HCT116 (cell line): ENCODE measurements around the gene PRKN. TPM values are rescaled to one million over a fixed set of nuclear protein-coding genes. Genes with fewer than 3 reads are reported as not detected.

ENCODE experiments used
- ATAC-seq: fragments of 200-7000 bp; cut with Tn5 transposase; 2 replicates; pipeline ENCODE4 v1.9.1; 2020; ENCODE audit warnings: mild to moderate bottlenecking, moderate library complexity
- BruUV-seq: library from RNA; stranded (reverse); fragments of 400-500 nt; replicated peaks from 2 replicates; lab custom pipeline; 2021; lab: Mats Ljungman, UMichigan
- CTCF ChIA-PET: fragments of 300-600 bp; sonication (Branson Sonifier 250); formaldehyde crosslinking; loops from one replicate; lab custom pipeline; 2021; ENCODE audit warnings: antibody characterized with exemption; lab: Charles Lee
- POLR2A ChIA-PET: fragments of 300-600, 350-600 bp; sonication (Branson Sonifier 250); formaldehyde crosslinking; loops from one replicate; lab custom pipeline; 2021; ENCODE audit warnings: antibody characterized with exemption; lab: Charles Lee
- RAD21 ChIA-PET, 2 experiments: fragments of 300-600 bp; sonication (Branson Sonifier 250); formaldehyde crosslinking; loops; one replicate each; lab custom pipeline; 2023; ENCODE audit warnings: low total read pairs in 2 of 2; ENCODE audit not compliant: uncharacterized antibody in 2 of 2, unreplicated experiment in 2 of 2, low non-redundant PET in 1 of 2; lab: Charles Lee
- DNase-seq: peaks from one replicate; pipeline ENCODE4 v3.0.0-alpha.2; 2010; ENCODE audit warnings: low read depth, low spot score
- H2AFZ ChIP-seq: fragments of 200-600 bp; shearing (Covaris generic), sonication (generic); 2 replicates; pipeline ENCODE4 v1.6.1; 2017; ENCODE audit warnings: low read depth, mixed run types, mixed read lengths, antibody characterized with exemption, low read length; ENCODE audit not compliant: poor library complexity, severe bottlenecking
- H3K27ac ChIP-seq: 2 replicates; pipeline ENCODE4 v1.5.1; 2012; ENCODE audit warnings: low read depth, low read length
- H3K27me3 ChIP-seq: fragments of 200-600 bp; sonication (generic); 2 replicates; pipeline ENCODE4 v1.6.1; 2016; ENCODE audit warnings: mixed run types, low read length, mixed read lengths; ENCODE audit not compliant: insufficient read depth
- H3K36me3 ChIP-seq, 2 experiments: fragments of 200-500 bp in 1 of 2; fragments of 200-600 bp in 1 of 2; sonication (Bioruptor generic) in 1 of 2; sonication (generic) in 1 of 2; 2 replicates each; pipeline versions ENCODE4 v1.5.1 to v1.6.1; 2014 to 2016; ENCODE audit warnings: low read length in 2 of 2, inconsistent platforms in 1 of 2, mixed read lengths in 1 of 2, mixed run types in 1 of 2; ENCODE audit not compliant: insufficient read depth in 2 of 2, control insufficient read depth in 1 of 2
- H3K4me1 ChIP-seq, 2 experiments: fragments of 200-600 bp in 1 of 2; sonication (generic) in 1 of 2; 2 replicates each; pipeline versions ENCODE4 v1.5.1 to v1.6.1; 2012 to 2017; ENCODE audit warnings: low read length in 2 of 2, inconsistent platforms in 1 of 2, mild to moderate bottlenecking in 1 of 2, mixed read lengths in 1 of 2, mixed run types in 1 of 2, moderate library complexity in 1 of 2; ENCODE audit not compliant: insufficient read depth in 2 of 2, control insufficient read depth in 1 of 2
- H3K4me2 ChIP-seq: fragments of 200-600 bp; sonication (generic); 2 replicates; pipeline ENCODE4 v1.6.1; 2017; ENCODE audit warnings: mixed run types, low read length, mixed read lengths
- H3K4me3 ChIP-seq, 2 experiments: fragments of 200-600 bp in 1 of 2; sonication (generic) in 1 of 2; replicated peaks in 1 of 2; 2 replicates each; pipeline ENCODE4 v1.5.1; 2011 to 2016; ENCODE audit warnings: low read length in 2 of 2, control low read depth in 1 of 2, low read depth in 1 of 2, mild to moderate bottlenecking in 1 of 2, mixed read lengths in 1 of 2, mixed run types in 1 of 2
- H3K79me2 ChIP-seq: fragments of 200-600 bp; sonication (generic); 2 replicates; pipeline ENCODE4 v1.6.1; 2017; ENCODE audit warnings: mild to moderate bottlenecking, mixed run types, low read length, moderate library complexity, mixed read lengths; ENCODE audit not compliant: insufficient read depth
- H3K9ac ChIP-seq: fragments of 200-600 bp; sonication (generic); 2 replicates; pipeline ENCODE4 v1.6.1; 2016; ENCODE audit warnings: low read length, mixed read lengths
- H3K9me2 ChIP-seq: fragments of 200-600 bp; sonication (generic), shearing (Covaris generic); 2 replicates; pipeline ENCODE4 v1.6.1; 2017; ENCODE audit warnings: mixed run types, mild to moderate bottlenecking, moderate library complexity; ENCODE audit not compliant: insufficient read depth
- H3K9me3 ChIP-seq, 2 experiments: fragments of 200-500 bp in 1 of 2; fragments of 200-600 bp in 1 of 2; sonication (Bioruptor generic) in 1 of 2; sonication (generic) in 1 of 2; 2 replicates each; pipeline ENCODE4 v1.6.1; 2014 to 2017; ENCODE audit warnings: low read length in 2 of 2, mixed read lengths in 2 of 2, inconsistent platforms in 1 of 2, low read depth in 1 of 2, mild to moderate bottlenecking in 1 of 2, mixed run types in 1 of 2, moderate library complexity in 1 of 2; ENCODE audit not compliant: control insufficient read depth in 1 of 2, insufficient read depth in 1 of 2
- H4K20me1 ChIP-seq: fragments of 200-600 bp; sonication (generic), shearing (Covaris generic); 2 replicates; pipeline ENCODE4 v1.6.1; 2017; ENCODE audit warnings: mixed run types, mild to moderate bottlenecking, moderate library complexity; ENCODE audit not compliant: insufficient read depth
- CBX3 ChIP-seq: IDR thresholded peaks from 2 replicates; pipeline ENCODE4 v1.6.1; 2012; ENCODE audit warnings: low read depth
- CEBPB ChIP-seq: IDR thresholded peaks from 2 replicates; pipeline ENCODE4 v1.6.1; 2012; ENCODE audit warnings: low read depth
- CTCF ChIP-seq, 3 experiments: fragments of 200-600 bp in 1 of 3; sonication (generic) in 1 of 3; IDR thresholded peaks in 2 of 3; conservative IDR thresholded peaks in 1 of 3; 2 replicates each; pipeline ENCODE4 v1.5.1; 2012 to 2017; ENCODE audit warnings: low read depth in 2 of 3, low read length in 2 of 3, antibody characterized with exemption in 1 of 3, borderline replicate concordance in 1 of 3, control low read depth in 1 of 3, mild to moderate bottlenecking in 1 of 3, mixed read lengths in 1 of 3, mixed run types in 1 of 3, moderate library complexity in 1 of 3; ENCODE audit not compliant: insufficient read depth in 1 of 3
- FOSL1 ChIP-seq: IDR thresholded peaks from 2 replicates; pipeline ENCODE4 v1.6.1; 2012; ENCODE audit warnings: low read depth
- MAX ChIP-seq: IDR thresholded peaks from 2 replicates; pipeline ENCODE4 v1.6.1; 2012
- POLR2A ChIP-seq: IDR thresholded peaks from 2 replicates; pipeline ENCODE4 v1.7.0; 2011; ENCODE audit warnings: borderline replicate concordance; ENCODE audit not compliant: insufficient read depth, insufficient read length; ENCODE audit errors: extremely low read depth
- POLR2AphosphoS5 ChIP-seq: IDR thresholded peaks from 2 replicates; pipeline ENCODE4 v1.6.1; 2011; ENCODE audit warnings: mild to moderate bottlenecking, low read depth, low read length, moderate library complexity
- SRF ChIP-seq: IDR thresholded peaks from 2 replicates; pipeline ENCODE4 v1.6.1; 2012; ENCODE audit warnings: low read depth
- ZFX ChIP-seq: fragments of 450-650 bp; IDR thresholded peaks from 2 replicates; pipeline ENCODE4 v1.6.1; 2017
- ZNF274 ChIP-seq: fragments of 200-500 bp; sonication (Bioruptor generic); IDR thresholded peaks from 2 replicates; pipeline ENCODE4 v1.6.1; 2014; ENCODE audit warnings: mild to moderate bottlenecking, low read depth, low read length, inconsistent platforms
- intact Hi-C: fragments of 100-400 bp; cut with micrococcal nuclease; formaldehyde crosslinking; loops from 2 replicates; pipeline ENCODE4 v1.10.0; 2022
- total RNA-seq: library from RNA; stranded (reverse); gene quantifications from one replicate; pipeline ENCODE4 v1.2.1, GENCODE V29; 2021; ENCODE audit not compliant: unreplicated experiment

PRKN gene
- total RNA-seq, 1 experiment from 2014 or later = 2.6 TPM

DNA sequence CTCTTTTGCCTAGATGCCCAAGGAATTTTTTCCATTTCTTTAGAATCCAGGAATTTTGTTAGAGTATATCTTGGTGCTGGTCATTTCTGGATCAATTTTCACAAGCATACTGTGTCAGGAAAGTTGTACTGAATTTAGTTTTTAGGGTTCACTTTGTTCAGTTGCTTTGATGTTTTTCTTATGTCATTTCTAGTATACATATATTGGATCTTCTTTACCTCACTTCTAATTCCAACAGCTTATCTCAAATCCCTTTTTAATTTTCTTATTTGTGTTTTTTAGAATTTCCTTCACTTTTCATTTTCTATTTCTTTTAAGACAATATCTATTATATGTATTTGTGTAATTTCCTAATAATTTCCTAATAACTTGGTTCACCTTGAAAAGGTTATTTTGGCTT, 1172.7 kb downstream of the PRKN start (continued):
- TF ChIP-seq CTCF (IDR thresholded peaks at IDR 0.05 in 2 of 3, conservative IDR thresholded peaks at IDR 0.05 in 1 of 3; ENCODE audit: borderline replicate concordance in 1 of 3, insufficient read depth in 1 of 3, low read depth in 2 of 3, low read length in 2 of 3) (no peak), FOSL1 (no peak), ZFX (no peak), MAX (no peak), POLR2AphosphoS5 (no peak), SRF (no peak), POLR2A (no peak), ZNF274 (no peak)

DNA sequence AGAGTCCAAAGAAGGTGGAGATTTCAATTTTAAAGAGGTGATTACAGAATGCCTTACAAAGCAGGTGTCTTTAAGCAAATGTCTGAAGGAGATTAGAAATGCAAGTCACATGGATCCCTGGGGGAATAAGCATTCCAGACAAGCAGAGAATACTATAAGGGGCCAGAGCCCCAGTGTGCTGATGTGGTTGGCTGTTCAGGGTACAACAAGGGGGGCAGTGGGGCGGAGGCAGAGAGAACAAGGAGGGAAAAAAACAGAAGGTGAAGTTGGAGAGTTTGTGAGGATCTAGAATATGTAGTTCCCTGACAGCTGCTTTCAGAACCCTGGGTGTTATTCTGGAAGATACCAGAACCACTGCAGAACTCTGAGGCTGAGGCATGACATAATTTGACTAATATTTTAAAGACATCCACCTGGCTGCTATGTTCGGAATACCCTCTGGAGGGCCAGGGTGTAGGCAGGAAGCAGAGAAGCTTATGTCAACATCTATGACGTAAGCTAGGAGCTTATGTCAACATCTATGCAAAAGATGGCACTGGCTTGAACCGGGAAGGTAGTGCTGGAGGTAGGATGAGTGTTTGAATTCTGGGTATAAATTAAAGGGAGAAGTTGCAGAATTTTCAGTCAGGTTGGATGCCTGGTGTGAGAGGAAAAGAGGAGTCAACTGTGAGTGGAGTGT, 1177.5 kb downstream of the PRKN start:
- DNase-seq (peak; percentile 21), ATAC-seq (peak; percentile 67)
- intact Hi-C loops = no loop called here
- Histone ChIP-seq H3K36me3 (no peaks in the 10 kb centered on the region), H3K27ac (no peak overlapping the region), H4K20me1 (no peaks in the 10 kb centered on the region), H3K79me2 (no peaks in the 10 kb centered on the region), H3K9me2 (no peaks in the 10 kb centered on the region), H3K4me3 (no peak overlapping the region), H3K27me3 (no peaks in the 10 kb centered on the region), H3K9me3 (0 out of 4 replicates have a peak, but pooled peaks cover under 1 to 5% of the 10 kb centered on the region in 2 experiments), H3K4me2 (no peak overlapping the region), H3K9ac (no peak overlapping the region), H2AFZ (no peak overlapping the region), H3K4me1 (no peaks in the 10 kb centered on the region)
- BruUV-seq = no TSS peak
- 0 out of 2 replicates have a peak, but pooled peaks have one; percentile 44 for TF ChIP-seq CEBPB
- peak in 2 of 3 experiments; percentile 29 to 33; a peak in 4 of 6 replicates for TF ChIP-seq CTCF (IDR thresholded peaks at IDR 0.05 in 2 of 3, conservative IDR thresholded peaks at IDR 0.05 in 1 of 3; ENCODE audit: borderline replicate concordance in 1 of 3, insufficient read depth in 1 of 3, low read depth in 2 of 3, low read length in 2 of 3)
- TF ChIP-seq CBX3 = no peak
- no peak for TF ChIP-seq POLR2AphosphoS5
- RAD21 ChIA-PET = no interaction called here
- CTCF ChIA-PET = no interaction called here
- POLR2A ChIA-PET = no interaction called here
